Measurements from ENCODE around the gene CIB4. TPM values are rescaled to one million over a fixed set of nuclear protein-coding genes. Genes with fewer than 3 reads are reported as not detected.
A peak's percentile ranks its signal among the peaks of the same experiment; 100 is the strongest.

Gene CIB4
- total RNA-seq, 1 experiment from 2014 or later, result not detected

- TF ChIP-seq, protein P1, sequence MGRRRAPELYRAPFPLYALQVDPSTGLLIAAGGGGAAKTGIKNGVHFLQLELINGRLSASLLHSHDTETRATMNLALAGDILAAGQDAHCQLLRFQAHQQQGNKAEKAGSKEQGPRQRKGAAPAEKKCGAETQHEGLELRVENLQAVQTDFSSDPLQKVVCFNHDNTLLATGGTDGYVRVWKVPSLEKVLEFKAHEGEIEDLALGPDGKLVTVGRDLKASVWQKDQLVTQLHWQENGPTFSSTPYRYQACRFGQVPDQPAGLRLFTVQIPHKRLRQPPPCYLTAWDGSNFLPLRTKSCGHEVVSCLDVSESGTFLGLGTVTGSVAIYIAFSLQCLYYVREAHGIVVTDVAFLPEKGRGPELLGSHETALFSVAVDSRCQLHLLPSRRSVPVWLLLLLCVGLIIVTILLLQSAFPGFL (CRISPR knock-in tag; IDR thresholded peaks at IDR 0.05; ENCODE audit: borderline replicate concordance), result no peak
- no peak for TF ChIP-seq GABPB1 (CRISPR knock-in tag; IDR thresholded peaks at IDR 0.05)
Measured at GRCh38 chr2:26627350-26628105, 13.6 kb downstream of the CIB4 start (continued).

GRCh38 chr2:26626606-26627005 is 14.6 kb downstream of the CIB4 start:
- Mint-ChIP-seq H3K4me1 (peaks cover 11% of the 10 kb centered on the region; the same call in 1 of the 2 replicates), H3K4me3 (no peak overlapping the region), H3K27ac (no peak overlapping the region), H3K27me3 (ENCODE audit: low read depth) (peaks cover 2% of the 10 kb centered on the region), H3K9me3 (no peaks in the 10 kb centered on the region), H3K36me3 (no peaks in the 10 kb centered on the region)
- ChIA-PET POLR2A (no interaction called here), CTCF (no interaction called here)
- no peak for TF ChIP-seq ZNF232 (CRISPR knock-in tag; IDR thresholded peaks at IDR 0.05)
- ATAC-seq, result no peak
- DNase-seq (ENCODE audit: low spot score), result no peak

- peak; percentile 32; the same call in 1 of the 2 replicates for ATAC-seq
- no peak for DNase-seq (ENCODE audit: low spot score)
- peaks cover 19% of the 10 kb centered on the region for H3K4me1 Mint-ChIP-seq
Measured at GRCh38 chr2:26623541-26624495, 17.3 kb downstream of the CIB4 start.

More at GRCh38 chr2:26623541-26624495, 17.3 kb downstream of the CIB4 start:
- Mint-ChIP-seq H3K36me3 (no peaks in the 10 kb centered on the region), H3K9me3 (no peaks in the 10 kb centered on the region), H3K27ac (peak overlapping the region; percentile 45; the same call in 1 of the 2 replicates), H3K27me3 (ENCODE audit: low read depth) (peaks cover 29% of the 10 kb centered on the region), H3K4me3 (no peak overlapping the region)
- CTCF ChIA-PET, result interaction anchor here (1.1 to 1.7 kb wide), 2 partner anchors 10 to 17 kb away, joined by 4 read pairs; no protein-coding TSS in a partner anchor
- POLR2A ChIA-PET, result no interaction called here
- TF ChIP-seq, protein P2, sequence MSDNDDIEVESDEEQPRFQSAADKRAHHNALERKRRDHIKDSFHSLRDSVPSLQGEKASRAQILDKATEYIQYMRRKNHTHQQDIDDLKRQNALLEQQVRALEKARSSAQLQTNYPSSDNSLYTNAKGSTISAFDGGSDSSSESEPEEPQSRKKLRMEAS (CRISPR knock-in tag; IDR thresholded peaks at IDR 0.05), result no peak
- TF ChIP-seq AFF4 (CRISPR knock-in tag; IDR thresholded peaks at IDR 0.05; ENCODE audit: borderline replicate concordance) (no peak), PRRX2 (CRISPR knock-in tag; IDR thresholded peaks at IDR 0.05) (no peak), NFATC4 (CRISPR knock-in tag; IDR thresholded peaks at IDR 0.05) (no peak), JAZF1 (CRISPR knock-in tag; IDR thresholded peaks at IDR 0.05) (no peak)

Data from WTC11 (cell line).